OCI-LY1 (cell line): ENCODE results near the gene VPS26B.

ENCODE experiments used
- EZH2 ChIP-seq: fragments of 200-600 bp; sonication (generic), shearing (Covaris generic); IDR thresholded peaks from 2 replicates; pipeline ENCODE4 v1.8.0; 2017; ENCODE audit warnings: borderline replicate concordance, mixed run types, mild to moderate bottlenecking, antibody characterized with exemption, low read length, moderate library complexity, mixed read lengths
- TF ChIP-seq, protein P1 (sequence below): fragments of 200-600 bp; sonication (generic), shearing (Covaris generic); IDR thresholded peaks from 2 replicates; pipeline ENCODE4 v1.5.1; 2017; ENCODE audit warnings: mild to moderate bottlenecking, antibody characterized with exemption, low read length, moderate library complexity, mixed read lengths

DNA sequence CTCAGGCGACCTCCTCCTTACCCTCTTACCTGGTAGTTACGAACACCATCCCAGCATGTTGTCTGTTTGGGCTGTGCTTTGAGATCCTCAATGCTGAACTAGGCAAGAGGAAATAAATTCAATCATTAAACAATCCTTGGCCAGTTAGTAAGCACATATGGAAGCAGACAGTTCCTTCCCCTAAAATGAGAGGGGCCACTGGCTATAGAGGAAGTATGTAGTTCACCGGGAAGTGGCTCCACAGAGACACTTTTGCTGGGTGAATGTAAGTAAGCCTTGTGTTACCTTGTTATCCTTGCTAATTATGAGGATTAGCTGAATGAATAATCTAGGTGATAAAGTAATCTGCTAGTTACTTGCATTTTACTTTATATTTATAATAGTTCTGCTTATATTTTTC, 25.8 kb downstream of the VPS26B start:
- TF ChIP-seq, protein P1, sequence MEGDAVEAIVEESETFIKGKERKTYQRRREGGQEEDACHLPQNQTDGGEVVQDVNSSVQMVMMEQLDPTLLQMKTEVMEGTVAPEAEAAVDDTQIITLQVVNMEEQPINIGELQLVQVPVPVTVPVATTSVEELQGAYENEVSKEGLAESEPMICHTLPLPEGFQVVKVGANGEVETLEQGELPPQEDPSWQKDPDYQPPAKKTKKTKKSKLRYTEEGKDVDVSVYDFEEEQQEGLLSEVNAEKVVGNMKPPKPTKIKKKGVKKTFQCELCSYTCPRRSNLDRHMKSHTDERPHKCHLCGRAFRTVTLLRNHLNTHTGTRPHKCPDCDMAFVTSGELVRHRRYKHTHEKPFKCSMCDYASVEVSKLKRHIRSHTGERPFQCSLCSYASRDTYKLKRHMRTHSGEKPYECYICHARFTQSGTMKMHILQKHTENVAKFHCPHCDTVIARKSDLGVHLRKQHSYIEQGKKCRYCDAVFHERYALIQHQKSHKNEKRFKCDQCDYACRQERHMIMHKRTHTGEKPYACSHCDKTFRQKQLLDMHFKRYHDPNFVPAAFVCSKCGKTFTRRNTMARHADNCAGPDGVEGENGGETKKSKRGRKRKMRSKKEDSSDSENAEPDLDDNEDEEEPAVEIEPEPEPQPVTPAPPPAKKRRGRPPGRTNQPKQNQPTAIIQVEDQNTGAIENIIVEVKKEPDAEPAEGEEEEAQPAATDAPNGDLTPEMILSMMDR: no peak
- TF ChIP-seq EZH2: no peak
